K562 (cell line): ENCODE data around the gene PGGHG. TPM values are rescaled to one million over a fixed set of nuclear protein-coding genes. Genes with fewer than 3 reads are reported as not detected.
A peak's percentile ranks its signal among the peaks of the same experiment; 100 is the strongest.

Experiments used
- ATAC-seq: fragments of 200-7000 bp; cut with Tn5 transposase; 3 replicates; pipeline ENCODE4 v1.9.1; 2020; ENCODE audit warnings: moderate library complexity
- BruUV-seq: library from RNA; stranded (reverse); fragments of 400-500 nt; replicated peaks from 2 replicates; lab custom pipeline; 2021; lab: Mats Ljungman, UMichigan
- CTCF ChIA-PET: fragments of 300-600 bp; formaldehyde crosslinking; extraction: SDS; loops from one replicate; lab custom pipeline; 2021; ENCODE audit warnings: low intra/inter-chr PET ratio; lab: Yijun Ruan, JAX
- POLR2A ChIA-PET: fragments of 300-600, 350-650 bp; sonication (Branson Sonifier 250); formaldehyde crosslinking; extraction: SDS; loops from one replicate; lab custom pipeline; 2021; ENCODE audit warnings: antibody characterized with exemption, inconsistent platforms; lab: Yijun Ruan, JAX
- DNase-seq, 4 experiments: peaks; one replicate each; pipeline versions ENCODE4 v3.0.0 to v3.0.0-alpha.2; 2011 to 2018; ENCODE audit warnings: low spot score in 3 of 4, mixed read lengths in 3 of 4; ENCODE audit errors: extremely low read depth in 1 of 4
- FAIRE-seq: peaks from 2 replicates; lab custom pipeline; 2011; peaks lifted over from hg19 to GRCh38; lab: Jason Lieb, UNC
- H2AFZ ChIP-seq: 2 replicates; pipeline ENCODE4 v1.6.0; 2011; ENCODE audit warnings: low read depth, low read length, control low read depth, inconsistent platforms
- H3K27ac ChIP-seq: fragments of 200-600 bp; 3 replicates; pipeline ENCODE4 v1.8.0; 2011; ENCODE audit warnings: low read depth, mild to moderate bottlenecking, control low read depth, inconsistent platforms, low read length, moderate library complexity, mixed read lengths; ENCODE audit errors: extremely low read depth
- H3K27me3 ChIP-seq, 2 experiments: fragments of 300-600 bp in 1 of 2; 2 replicates in 1 of 2; 3 replicates in 1 of 2; pipeline versions ENCODE4 v1.6.0 to v1.8.0; 2011; ENCODE audit warnings: inconsistent platforms in 2 of 2, low read length in 2 of 2, mild to moderate bottlenecking in 1 of 2, mixed read lengths in 1 of 2, moderate library complexity in 1 of 2; ENCODE audit not compliant: control insufficient read depth in 2 of 2, insufficient read depth in 2 of 2
- H3K36me3 ChIP-seq: fragments of 300-600 bp; 3 replicates; pipeline ENCODE4 v1.8.0; 2011; ENCODE audit warnings: mild to moderate bottlenecking, low read length, inconsistent platforms; ENCODE audit not compliant: control insufficient read depth, insufficient read depth
- H3K4me1 ChIP-seq, 2 experiments: fragments of 200-600 bp in 1 of 2; replicated peaks in 1 of 2; 2 replicates in 1 of 2; 3 replicates in 1 of 2; pipeline versions ENCODE4 v1.5.1 to v1.8.0; 2011; ENCODE audit warnings: inconsistent platforms in 2 of 2, low read length in 2 of 2, mild to moderate bottlenecking in 1 of 2, mixed read lengths in 1 of 2, moderate library complexity in 1 of 2; ENCODE audit not compliant: control insufficient read depth in 2 of 2, insufficient read depth in 2 of 2
- H3K4me2 ChIP-seq: 2 replicates; pipeline ENCODE4 v1.6.1; 2011; ENCODE audit warnings: low read length, control low read depth, inconsistent platforms, mixed read lengths; ENCODE audit not compliant: insufficient read depth
- H3K4me3 ChIP-seq: fragments of 200-600 bp; sonication (generic), shearing (Covaris generic); 2 replicates; pipeline ENCODE4 v1.5.1; 2016; ENCODE audit warnings: control low read depth, inconsistent platforms
- H3K79me2 ChIP-seq: fragments of 200-600 bp; 3 replicates; pipeline ENCODE4 v1.8.0; 2011; ENCODE audit warnings: low read length, inconsistent platforms; ENCODE audit not compliant: control insufficient read depth, insufficient read depth
- H3K9ac ChIP-seq, 2 experiments: 2 replicates each; pipeline versions ENCODE4 v1.6.0 to v1.6.1; 2011; ENCODE audit warnings: low read depth in 2 of 2, low read length in 2 of 2, control low read depth in 1 of 2, inconsistent platforms in 1 of 2, mild to moderate bottlenecking in 1 of 2, mixed read lengths in 1 of 2; ENCODE audit not compliant: insufficient read depth in 1 of 2
- H3K9me1 ChIP-seq: one replicate; pipeline ENCODE4 v1.6.0; 2011; ENCODE audit warnings: inconsistent platforms, mild to moderate bottlenecking, low read length, moderate library complexity; ENCODE audit not compliant: control insufficient read depth, insufficient read depth
- H3K9me3 ChIP-seq: replicated peaks from 2 replicates; pipeline ENCODE4 v1.5.1; 2011; ENCODE audit warnings: low read depth, low read length, inconsistent platforms; ENCODE audit not compliant: control insufficient read depth, insufficient read depth
- H4K20me1 ChIP-seq: replicated peaks from 2 replicates; pipeline ENCODE4 v1.6.1; 2011; ENCODE audit warnings: low read length, inconsistent platforms, mixed read lengths; ENCODE audit not compliant: control insufficient read depth, insufficient read depth
- SIN3B ChIP-seq: fragments of 450-650 bp; IDR thresholded peaks from 2 replicates; pipeline ENCODE4 v1.6.1; 2017; ENCODE audit warnings: low read depth, mild to moderate bottlenecking, moderate library complexity
- SNIP1 ChIP-seq: fragments of 450-650 bp; IDR thresholded peaks from 2 replicates; pipeline ENCODE4 v1.7.1; 2017; ENCODE audit warnings: low read depth, mild to moderate bottlenecking
- ZNF282 ChIP-seq: sonication (generic); formaldehyde crosslinking; IDR thresholded peaks from 2 replicates; pipeline ENCODE4 v1.8.1; 2023; ENCODE audit warnings: missing genetic modification reagents
- ZNF395 ChIP-seq: fragments of 200-800 bp; sonication (Bioruptor generic); IDR thresholded peaks from 2 replicates; pipeline ENCODE4 v1.6.1; 2017; ENCODE audit warnings: missing genetic modification characterization, missing compliant biosample characterization
- ZNF57 ChIP-seq: fragments of 450-650 bp; formaldehyde crosslinking; IDR thresholded peaks from 2 replicates; pipeline ENCODE4 v1.4.0; 2020; ENCODE audit warnings: mild to moderate bottlenecking, moderate library complexity
- WGBS: fragments of 100-300 bp; shearing (Covaris generic); methylation state at CpG from one replicate; pipeline ENCODE4 v1.1.6; 2016; ENCODE audit warnings: low coverage, mixed read lengths; ENCODE audit not compliant: insufficient coverage; ENCODE audit errors: missing lambda C conversion rate; 5-methylcytosine and 5-hydroxymethylcytosine counted together
- in situ Hi-C: fragments of 300-500 bp; cut with MboI; formaldehyde crosslinking; loops from 4 replicates; pipeline ENCODE4 v1.15.0; 2018; ENCODE audit warnings: inconsistent platforms, mixed read lengths
- intact Hi-C: fragments of 100-400 bp; cut with micrococcal nuclease; formaldehyde crosslinking; loops from 2 replicates; pipeline ENCODE4 v1.14.2; 2022
- polyA plus RNA-seq, 8 experiments: library from polyadenylated mRNA; depleted of rRNA in 4 of 8; stranded (reverse) in 5 of 8; unstranded in 3 of 8; fragments of >200 nt; fragmentation: Nextera tagmentation in 2 of 8; fragmentation: Illumina TruSeq in 1 of 8; extraction: Ambion mirVana in 2 of 8; extraction: Trizol in 1 of 8; gene quantifications; 2 replicates each; pipeline versions ENCODE4 v1.2.1 to v1.2.3, GENCODE V29; 2011 to 2014; ENCODE audit warnings: inconsistent platforms in 1 of 8, missing spikeins in 1 of 8
- total RNA-seq, 7 experiments: library from RNA; depleted of rRNA in 6 of 7; stranded (reverse); fragments of >200 nt in 6 of 7; fragmentation: Illumina TruSeq in 2 of 7; extraction: Trizol in 2 of 7; gene quantifications; 2 replicates each; pipeline versions ENCODE4 v1.2.1 to v1.2.3, GENCODE V29; 2011 to 2021; ENCODE audit warnings: low replicate concordance in 1 of 7
- TF ChIP-seq, protein P1 (sequence below): fragments of 450-650 bp; formaldehyde crosslinking; IDR thresholded peaks from 2 replicates; pipeline ENCODE4 v1.4.0; 2022; ENCODE audit warnings: mild to moderate bottlenecking, moderate library complexity

PGGHG gene
- total and polyA plus RNA-seq, 9 of the 15 experiments (the other 6 are each of a cell fraction or from before 2014, with no cell fraction given) = 0.38 to 85.1 (median 18.1) TPM

DNA sequence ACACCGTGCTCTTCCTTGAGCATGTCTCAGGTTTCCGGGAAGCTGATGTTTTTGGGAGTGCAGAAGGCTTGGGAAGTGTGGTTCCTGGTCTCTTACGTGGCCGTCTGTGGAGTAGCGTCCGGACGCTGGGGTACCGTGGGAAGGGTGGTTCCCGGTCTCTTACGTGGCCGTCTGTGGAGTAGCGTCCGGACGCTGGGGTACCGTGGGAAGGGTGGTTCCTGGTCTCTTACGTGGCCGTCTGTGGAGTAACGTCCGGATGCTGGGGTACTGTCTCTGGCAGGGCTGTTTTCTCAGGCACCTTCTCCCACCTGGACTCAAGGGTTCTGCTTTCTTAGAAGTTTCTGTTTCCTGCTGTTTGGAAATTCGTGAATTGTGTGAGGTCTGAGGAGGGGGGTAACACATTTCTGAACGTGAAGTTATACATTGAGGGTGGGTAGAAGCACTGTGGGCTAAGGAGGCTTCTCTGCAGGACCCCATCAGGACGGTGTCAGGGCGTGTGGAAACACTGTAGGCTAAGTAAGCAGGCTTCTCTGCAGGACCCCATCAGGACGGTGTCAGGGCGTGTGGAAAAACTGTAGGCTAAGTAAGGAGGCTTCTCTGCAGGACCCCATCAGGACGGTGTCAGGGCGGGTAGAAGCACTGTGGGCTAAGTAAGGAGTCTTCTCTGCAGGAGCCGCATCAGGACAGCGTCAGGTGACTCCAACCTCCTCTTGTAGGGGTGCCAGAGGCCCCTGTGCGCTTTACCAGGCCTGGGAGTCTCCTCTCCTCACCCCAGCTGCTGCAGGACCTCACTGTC is 37.1 kb downstream of the PGGHG start:
- Histone ChIP-seq H3K79me2 (peaks cover 29% of the 10 kb centered on the region), H3K9me1 (no peaks in the 10 kb centered on the region), H3K4me2 (peak overlapping the region; percentile 77; the same call in 1 of the 2 replicates), H3K9ac (peak overlapping the region; percentile 61 to 93), H4K20me1 (no peaks in the 10 kb centered on the region), H3K4me3 (no peak overlapping the region; the same call in 1 of the 2 replicates), H3K36me3 (no peaks in the 10 kb centered on the region), H3K4me1 (peaks cover 51 to 56% of the 10 kb centered on the region in 2 experiments), H3K9me3 (no peaks in the 10 kb centered on the region), H3K27ac (peak overlapping the region; percentile 88), H2AFZ (peak overlapping the region; percentile 6; the same call in 1 of the 2 replicates), H3K27me3 (no peaks in the 10 kb centered on the region)
- CTCF ChIA-PET = no interaction called here
- FAIRE-seq = no peak
- DNase-seq = peak in 1 of 4 experiments; percentile 3
- intact Hi-C loops = no loop called here
- 71% methylated on average over 29 of the region's 30 CpGs for WGBS
- in situ Hi-C loops = no loop called here
- no TSS peak for BruUV-seq
- TF ChIP-seq SNIP1 = no peak
- TF ChIP-seq, protein P1, sequence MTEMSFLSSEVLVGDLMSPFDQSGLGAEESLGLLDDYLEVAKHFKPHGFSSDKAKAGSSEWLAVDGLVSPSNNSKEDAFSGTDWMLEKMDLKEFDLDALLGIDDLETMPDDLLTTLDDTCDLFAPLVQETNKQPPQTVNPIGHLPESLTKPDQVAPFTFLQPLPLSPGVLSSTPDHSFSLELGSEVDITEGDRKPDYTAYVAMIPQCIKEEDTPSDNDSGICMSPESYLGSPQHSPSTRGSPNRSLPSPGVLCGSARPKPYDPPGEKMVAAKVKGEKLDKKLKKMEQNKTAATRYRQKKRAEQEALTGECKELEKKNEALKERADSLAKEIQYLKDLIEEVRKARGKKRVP (CRISPR knock-in tag) = no peak
- no peak for TF ChIP-seq ZNF282 (CRISPR knock-in tag)
- TF ChIP-seq SIN3B = no peak
- TF ChIP-seq ZNF57 = no peak
- no peak for TF ChIP-seq ZNF395
- POLR2A ChIA-PET = interaction anchor here (0.6 to 1.6 kb wide), 3 partner anchors 9 to 23 kb away, joined by 3 to 5 read pairs (median 3); no protein-coding TSS in a partner anchor
- peak; percentile 2 for ATAC-seq
